GM18858 (cell line): Measurements from ENCODE around the gene TMEM74B.
"Not testable (repeated sequence)": the region's sequence is repeated elsewhere in the genome, so short reads cannot be mapped to it uniquely, and the experiment has no call there.

Experiments used
- ATAC-seq: cut with Tn5 transposase; IDR thresholded peaks from one replicate; pipeline ENCODE4 v1.9.1; 2021; ENCODE audit not compliant: unreplicated experiment

Gene TMEM74B

GRCh38 chr20:1184638-1185315, at the start of gene TMEM74B:
TMEM74B (minus strand) TSS chr20:1184981; CDS start chr20:1183801, 1,180 bp downstream.
- no peak for ATAC-seq

DNA sequence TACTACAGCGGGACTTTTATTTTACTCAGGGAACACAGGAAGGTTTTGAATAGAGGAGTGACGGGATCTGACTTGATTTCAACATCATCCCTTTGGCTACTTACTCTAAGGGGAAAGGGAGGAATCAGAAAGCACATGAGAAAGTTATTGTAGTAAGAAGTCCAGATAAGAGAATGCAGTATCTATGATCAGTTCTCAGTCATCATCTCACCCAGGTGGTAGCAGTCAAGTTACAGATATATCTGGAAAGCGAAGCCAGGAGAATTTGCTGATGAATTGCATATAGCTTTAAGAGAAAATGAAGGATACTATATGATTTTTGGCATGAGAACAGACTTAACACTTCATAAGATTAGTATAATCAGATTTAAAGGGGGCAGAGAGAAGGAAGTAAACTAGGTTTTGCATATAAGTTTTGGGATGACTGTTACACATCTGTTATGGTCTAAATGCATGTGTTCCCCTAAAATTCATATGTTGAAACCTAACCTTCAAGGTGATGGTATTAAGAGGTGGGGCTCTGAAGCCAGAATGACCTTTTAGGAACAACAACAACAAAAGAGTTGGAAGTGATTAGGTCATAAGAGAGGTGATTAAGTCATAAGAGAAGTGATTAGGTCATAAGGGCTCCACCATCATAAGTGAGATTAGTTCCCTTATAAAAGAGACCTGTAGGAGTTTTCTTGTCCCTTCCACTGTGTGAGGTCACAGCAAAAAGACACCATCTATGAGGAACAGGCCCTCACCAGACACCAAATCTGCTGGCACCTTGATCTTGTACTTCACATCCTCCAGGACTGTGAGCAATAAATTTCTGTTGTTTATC, 47.7 kb upstream of the TMEM74B start:
- ATAC-seq, result no peak

DNA sequence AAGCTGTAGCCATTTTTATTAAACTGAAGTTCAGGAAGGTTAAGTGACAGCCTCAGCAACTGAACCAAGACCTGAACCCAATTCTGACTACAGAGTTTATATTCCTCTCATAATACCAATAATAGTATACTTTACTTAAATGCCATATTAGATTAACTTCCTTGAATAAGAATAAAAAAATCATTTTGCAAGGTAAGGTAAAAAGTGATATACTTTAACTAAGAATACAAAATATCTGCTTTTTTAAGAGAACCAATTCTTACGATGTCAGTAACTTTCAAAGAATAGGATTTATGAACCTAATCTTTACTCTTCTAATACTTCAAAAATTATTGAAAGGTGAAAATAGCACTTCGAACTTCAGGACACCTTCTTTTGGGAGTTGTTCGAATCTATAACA, 44.8 kb upstream of the TMEM74B start:
- ATAC-seq, result no peak

- ATAC-seq, result no peak
Observed at GRCh38 chr20:1225783-1226654, 41.2 kb upstream of the TMEM74B start, which contains the start of gene RAD21L1. RAD21L1 (plus strand) TSS chr20:1226044; CDS start chr20:1228454, 2,410 bp downstream.

DNA sequence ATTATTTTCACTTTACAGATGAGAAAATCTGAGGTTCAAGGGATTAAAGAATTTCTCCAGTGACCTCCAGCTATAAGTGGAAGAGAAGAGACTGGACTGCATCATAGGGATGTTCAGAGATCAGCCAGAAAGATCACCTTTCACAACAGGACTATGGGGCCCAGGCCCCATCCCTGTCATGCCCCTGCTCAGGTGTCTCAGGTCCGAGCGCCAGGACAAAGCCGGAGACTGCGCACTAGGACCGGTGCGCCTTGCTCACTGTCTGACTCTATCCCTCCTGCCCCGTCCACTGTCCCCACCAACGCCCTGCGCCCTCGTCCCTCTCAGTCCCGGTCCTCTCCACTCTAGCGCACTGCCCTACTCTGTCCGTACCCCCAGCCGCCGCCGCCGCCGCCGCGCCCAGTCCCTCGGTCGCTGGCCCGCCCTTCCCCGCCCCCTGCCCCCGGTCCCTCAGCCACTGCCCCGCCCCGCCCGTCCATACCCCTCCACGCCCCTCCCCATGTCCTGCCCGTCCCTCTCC, 40.5 kb upstream of the TMEM74B start:
- no peak for ATAC-seq

DNA sequence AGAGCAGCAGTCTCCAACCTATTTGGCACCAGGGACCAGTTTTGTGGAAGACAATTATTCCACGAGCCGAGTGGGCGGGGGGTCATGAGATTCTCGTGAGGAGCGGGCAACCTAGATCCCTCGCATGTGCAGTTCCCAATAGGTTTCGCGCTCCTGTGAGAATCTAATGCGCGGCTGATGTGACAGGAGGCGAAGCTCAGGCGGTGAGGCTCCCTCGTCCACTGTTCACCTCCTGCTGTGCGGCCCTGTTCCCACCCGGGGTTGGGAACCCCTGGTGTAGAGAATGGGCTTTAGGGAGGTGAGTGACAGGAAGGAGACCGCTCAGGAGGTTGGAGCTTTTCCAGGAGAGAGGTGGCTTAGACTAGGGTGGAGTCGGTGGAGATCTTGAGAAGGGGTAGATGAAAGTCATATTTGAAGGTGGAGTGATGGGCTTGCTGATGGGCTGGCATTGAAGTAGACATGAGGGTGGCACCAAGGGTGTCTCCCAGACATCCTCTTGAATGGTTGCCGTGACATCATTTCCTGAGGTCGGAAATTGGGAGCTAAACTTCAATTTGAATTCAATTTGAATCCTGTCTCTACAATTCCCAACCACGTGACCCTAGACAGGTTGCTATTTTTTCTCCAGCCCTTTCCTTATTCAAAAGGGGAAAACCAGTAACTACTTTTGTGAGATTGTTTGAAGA, 39.6 kb upstream of the TMEM74B start:
- ATAC-seq, result no peak

- not testable (repeated sequence) for ATAC-seq
Observed at GRCh38 chr20:1222750-1223149, 38.0 kb upstream of the TMEM74B start.

DNA sequence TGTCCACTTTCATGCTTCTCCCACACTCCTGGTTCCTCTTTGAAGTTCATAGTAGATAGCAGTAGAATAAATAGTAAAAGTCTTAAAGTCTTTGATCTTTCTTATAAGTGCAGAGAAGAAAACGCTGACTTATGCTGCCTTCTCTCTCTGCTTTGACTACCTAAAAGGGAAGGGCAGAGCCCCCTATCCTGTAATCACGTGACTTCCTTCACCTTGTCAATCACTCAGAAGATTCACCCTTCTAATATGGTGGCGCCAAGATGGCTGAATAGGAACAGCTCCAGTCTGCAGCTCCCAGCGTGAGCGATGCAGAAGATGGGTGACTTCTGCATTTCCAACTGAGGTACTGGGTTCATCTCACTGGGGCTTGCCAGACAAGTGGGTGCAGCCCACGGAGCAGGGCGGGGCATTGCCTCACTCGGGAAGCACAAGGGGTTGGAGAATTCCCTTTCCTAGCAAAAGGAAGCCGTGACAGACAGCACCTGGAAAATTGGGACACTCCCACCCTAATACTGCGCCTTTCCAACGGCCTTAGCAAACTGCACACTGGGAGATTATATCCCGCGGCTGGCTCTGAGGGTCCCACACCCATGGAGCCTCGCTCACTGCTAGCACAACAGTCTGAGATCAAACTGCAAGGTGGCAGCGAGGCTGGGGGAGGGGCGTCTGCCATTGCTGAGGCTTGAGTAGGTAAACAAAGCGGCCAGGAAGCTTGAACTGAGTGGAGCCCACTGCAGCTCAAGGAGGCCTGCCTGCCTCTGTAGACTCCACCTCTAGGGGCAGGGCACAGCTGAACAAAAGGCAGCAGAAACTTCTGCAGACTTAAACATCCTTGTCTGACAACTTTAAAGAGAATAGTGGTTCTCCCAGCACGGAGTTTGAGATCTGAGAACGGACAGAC, 32.0 kb upstream of the TMEM74B start:
- ATAC-seq, result not testable (repeated sequence)

- ATAC-seq, result no peak
Observed at GRCh38 chr20:1215386-1216170, 30.8 kb upstream of the TMEM74B start.

- no peak for ATAC-seq
Observed at GRCh38 chr20:1214838-1215261, 30.1 kb upstream of the TMEM74B start.

- no peak for ATAC-seq
Observed at GRCh38 chr20:1212607-1213396, 28.0 kb upstream of the TMEM74B start.

- no peak for ATAC-seq
Observed at GRCh38 chr20:1212023-1212422, 27.2 kb upstream of the TMEM74B start.

DNA sequence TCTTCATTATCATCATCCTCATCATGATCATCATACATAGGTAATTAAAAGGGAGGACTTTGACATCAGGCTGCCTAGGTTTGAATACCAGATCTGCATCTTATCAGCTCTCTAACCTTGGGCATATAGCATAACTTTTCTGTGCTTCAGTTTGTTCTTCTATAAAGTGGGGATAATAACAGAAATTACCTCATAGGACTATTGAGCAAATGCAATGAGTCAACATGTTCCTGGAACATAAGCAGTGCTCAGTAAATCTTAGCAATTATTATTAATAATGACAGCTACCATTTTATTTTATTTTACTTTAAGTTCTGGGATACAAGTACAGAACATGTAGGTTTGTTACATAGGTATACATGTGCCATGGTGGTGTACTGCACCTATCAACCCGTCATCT, 25.7 kb upstream of the TMEM74B start:
- no peak for ATAC-seq

DNA sequence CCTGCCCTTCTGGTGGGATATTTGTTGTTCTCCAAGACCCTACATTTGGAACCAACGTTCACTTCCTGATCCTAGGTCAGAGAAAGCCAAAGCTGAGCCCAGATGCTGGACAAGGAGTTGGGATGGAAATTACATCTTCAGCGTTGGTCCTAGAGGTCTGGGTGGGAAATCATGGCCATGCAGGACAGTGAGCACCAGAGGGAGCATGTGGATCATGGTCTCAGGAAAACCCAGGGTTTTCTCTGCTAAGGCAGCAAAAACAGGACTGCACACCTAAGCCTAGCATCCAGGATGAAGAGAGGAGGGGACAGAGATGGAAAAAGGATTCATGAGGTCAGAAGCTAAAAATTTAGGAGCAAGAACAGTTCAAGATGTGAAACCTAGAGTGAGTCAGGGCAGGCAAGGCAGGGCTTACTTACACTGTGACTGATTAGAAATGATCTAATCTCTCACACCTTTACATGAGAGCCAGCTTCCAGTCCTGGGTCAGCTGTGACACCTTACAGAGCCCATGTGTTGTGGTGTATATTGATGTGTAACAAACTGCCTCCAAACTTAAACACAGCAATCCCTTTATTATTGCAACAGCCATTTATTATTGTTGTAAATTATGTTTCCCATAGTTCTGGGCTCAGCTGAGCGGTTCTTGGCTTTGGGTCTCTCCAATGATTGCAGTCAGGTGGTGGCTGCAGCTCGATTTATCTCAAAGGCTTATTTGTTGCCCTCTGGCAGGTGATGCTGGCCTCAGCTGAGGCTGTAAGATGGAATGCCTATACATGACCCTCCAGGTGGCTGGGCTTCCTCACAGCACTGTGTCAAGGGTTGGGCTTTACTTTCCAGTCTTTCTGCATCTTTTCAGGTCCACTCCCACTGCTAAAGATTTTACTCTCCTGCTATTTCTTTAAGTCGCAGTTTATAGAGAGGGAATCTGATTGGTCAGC, 24.9 kb upstream of the TMEM74B start:
- no peak for ATAC-seq

DNA sequence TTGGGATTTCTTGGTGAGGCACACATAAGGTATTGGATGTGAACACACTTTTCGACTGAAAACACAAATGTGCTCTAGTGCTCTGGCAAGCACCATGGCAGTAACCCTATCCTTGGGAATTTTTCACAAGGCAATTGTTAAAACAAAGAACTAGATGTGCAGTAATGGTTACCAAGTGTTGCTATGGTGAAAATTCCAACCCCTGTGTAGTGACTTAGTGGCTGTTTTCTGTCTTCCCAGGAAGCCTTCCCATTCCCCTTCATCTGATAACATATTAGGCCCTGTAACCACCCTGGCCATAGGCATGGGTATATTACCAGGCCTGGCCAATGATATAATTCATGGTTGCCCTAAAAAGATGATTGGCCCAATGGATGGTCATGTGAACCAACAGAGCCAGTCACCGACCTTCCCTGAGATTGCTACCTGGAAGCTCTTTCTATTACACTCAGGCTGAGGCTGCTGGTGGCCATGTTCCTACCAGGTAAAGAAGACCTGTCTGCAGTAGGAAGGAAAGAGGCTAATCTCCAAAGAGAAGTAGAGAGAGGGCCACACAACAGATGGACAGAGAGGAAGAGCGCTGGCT, 22.6 kb upstream of the TMEM74B start:
- no peak for ATAC-seq

- no peak for ATAC-seq
Observed at GRCh38 chr20:1206366-1207148, 21.8 kb upstream of the TMEM74B start.
